GM19099 (cell line): ENCODE results near the gene AMPD2.

Source experiments
- POLR2A ChIP-seq: IDR thresholded peaks from 3 replicates; pipeline ENCODE4 v1.6.1; 2011; ENCODE audit warnings: low read depth; ENCODE audit not compliant: insufficient read length; ENCODE audit errors: extremely low read depth

AMPD2 gene

GRCh38 chr1:109619576-109620400 lies at the start of gene AMPD2, which contains the start of gene GNAT2:
Gene AMPD2 (plus strand): TSS chr1:109619837. CDS start chr1:109621176, 1,339 bp downstream.
Gene GNAT2 (minus strand): TSS chr1:109619616. CDS start chr1:109612870, 6,746 bp downstream.
- peak; percentile 79 for TF ChIP-seq POLR2A

- TF ChIP-seq POLR2A = no peak
Observed at GRCh38 chr1:109570414-109570813, 49.2 kb upstream of the AMPD2 start.

GRCh38 chr1:109573785-109574184 lies 45.9 kb upstream of the AMPD2 start:
- no peak for TF ChIP-seq POLR2A

- no peak for TF ChIP-seq POLR2A
Observed at GRCh38 chr1:109578947-109579443, 40.6 kb upstream of the AMPD2 start.

GRCh38 chr1:109579491-109579890 lies 40.1 kb upstream of the AMPD2 start:
- no peak for TF ChIP-seq POLR2A

GRCh38 chr1:109582021-109582420 lies 37.6 kb upstream of the AMPD2 start:
- no peak for TF ChIP-seq POLR2A

GRCh38 chr1:109584766-109585165 lies 34.9 kb upstream of the AMPD2 start:
- no peak for TF ChIP-seq POLR2A

- TF ChIP-seq POLR2A = no peak
Observed at GRCh38 chr1:109586055-109586454, 33.6 kb upstream of the AMPD2 start.

- TF ChIP-seq POLR2A = no peak
Observed at GRCh38 chr1:109589177-109589576, 30.5 kb upstream of the AMPD2 start.

GRCh38 chr1:109589679-109590078 lies 30.0 kb upstream of the AMPD2 start:
- TF ChIP-seq POLR2A = no peak

GRCh38 chr1:109592916-109593315 lies 26.7 kb upstream of the AMPD2 start:
- no peak for TF ChIP-seq POLR2A

- no peak for TF ChIP-seq POLR2A
Observed at GRCh38 chr1:109595531-109595930, 24.1 kb upstream of the AMPD2 start.

- TF ChIP-seq POLR2A = no peak
Observed at GRCh38 chr1:109598156-109598555, 21.5 kb upstream of the AMPD2 start.

GRCh38 chr1:109598655-109599054 lies 21.0 kb upstream of the AMPD2 start:
- no peak for TF ChIP-seq POLR2A

GRCh38 chr1:109603229-109603628 lies 16.4 kb upstream of the AMPD2 start:
- TF ChIP-seq POLR2A = no peak

GRCh38 chr1:109605381-109605780 lies 14.3 kb upstream of the AMPD2 start:
- no peak for TF ChIP-seq POLR2A
